Kidney epithelial cell (primary cell): ENCODE data around the gene MRPL18. TPM values are rescaled to one million over a fixed set of nuclear protein-coding genes. Genes with fewer than 3 reads are reported as not detected.

Experiments
- DNase-seq: peaks from one replicate; pipeline ENCODE4 v3.0.0-alpha.2; 2010; ENCODE audit warnings: low read depth
- H3K27me3 ChIP-seq: 2 replicates; pipeline ENCODE4 v1.6.0; 2011; ENCODE audit warnings: low read length; ENCODE audit not compliant: control insufficient read depth, insufficient read depth
- H3K36me3 ChIP-seq: 2 replicates; pipeline ENCODE4 v1.5.1; 2011; ENCODE audit warnings: low read length; ENCODE audit not compliant: control insufficient read depth, insufficient read depth
- H3K4me3 ChIP-seq: 2 replicates; pipeline ENCODE4 v1.5.1; 2011; ENCODE audit warnings: low read depth, mild to moderate bottlenecking, control low read depth, low read length
- total RNA-seq: library from RNA; depleted of rRNA; stranded (reverse); fragments of >200 nt; gene quantifications from 2 replicates; pipeline ENCODE4 v1.2.3, GENCODE V29; 2015
- TF ChIP-seq, protein P1 (sequence below): IDR thresholded peaks from 2 replicates; pipeline ENCODE4 v1.5.1; 2011; ENCODE audit warnings: mild to moderate bottlenecking, moderate library complexity, low read length, control low read depth, inconsistent platforms; ENCODE audit not compliant: insufficient read depth, poor library complexity, severe bottlenecking

MRPL18 gene
- total RNA-seq, 1 donor from 2014 or later: 82.7 TPM

GRCh38 chr6:159759645-159760044 lies 30.6 kb upstream of the MRPL18 start:
- no peak for DNase-seq
- TF ChIP-seq, protein P1, sequence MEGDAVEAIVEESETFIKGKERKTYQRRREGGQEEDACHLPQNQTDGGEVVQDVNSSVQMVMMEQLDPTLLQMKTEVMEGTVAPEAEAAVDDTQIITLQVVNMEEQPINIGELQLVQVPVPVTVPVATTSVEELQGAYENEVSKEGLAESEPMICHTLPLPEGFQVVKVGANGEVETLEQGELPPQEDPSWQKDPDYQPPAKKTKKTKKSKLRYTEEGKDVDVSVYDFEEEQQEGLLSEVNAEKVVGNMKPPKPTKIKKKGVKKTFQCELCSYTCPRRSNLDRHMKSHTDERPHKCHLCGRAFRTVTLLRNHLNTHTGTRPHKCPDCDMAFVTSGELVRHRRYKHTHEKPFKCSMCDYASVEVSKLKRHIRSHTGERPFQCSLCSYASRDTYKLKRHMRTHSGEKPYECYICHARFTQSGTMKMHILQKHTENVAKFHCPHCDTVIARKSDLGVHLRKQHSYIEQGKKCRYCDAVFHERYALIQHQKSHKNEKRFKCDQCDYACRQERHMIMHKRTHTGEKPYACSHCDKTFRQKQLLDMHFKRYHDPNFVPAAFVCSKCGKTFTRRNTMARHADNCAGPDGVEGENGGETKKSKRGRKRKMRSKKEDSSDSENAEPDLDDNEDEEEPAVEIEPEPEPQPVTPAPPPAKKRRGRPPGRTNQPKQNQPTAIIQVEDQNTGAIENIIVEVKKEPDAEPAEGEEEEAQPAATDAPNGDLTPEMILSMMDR: no peak
- H3K36me3 ChIP-seq: peaks cover 3% of the 10 kb centered on the region
- H3K27me3 ChIP-seq: no peaks in the 10 kb centered on the region
- no peak overlapping the region for H3K4me3 ChIP-seq

DNA sequence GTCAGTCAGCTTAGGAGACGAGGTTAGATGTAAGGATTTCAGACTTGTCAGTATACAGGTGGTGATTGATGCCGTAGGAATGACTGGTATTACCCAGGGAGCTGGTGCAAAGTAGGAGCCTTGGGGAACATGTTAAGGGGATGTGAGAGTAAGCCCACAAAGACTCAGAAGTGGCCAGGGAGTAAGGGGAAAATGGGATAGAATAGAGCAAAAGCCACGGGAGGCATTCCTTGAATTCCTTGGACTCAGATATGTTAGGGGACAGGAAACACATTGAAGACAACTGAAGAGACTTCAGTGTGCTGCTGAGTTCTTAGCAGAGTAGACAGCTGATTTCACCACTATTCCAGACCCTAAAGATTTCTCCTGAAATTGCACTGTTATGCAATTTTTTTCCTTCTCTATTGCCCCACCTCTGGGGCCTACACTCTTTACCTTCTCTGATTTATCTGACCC lies 29.6 kb upstream of the MRPL18 start:
- no peaks in the 10 kb centered on the region for H3K27me3 ChIP-seq
- TF ChIP-seq, protein P1: no peak
- H3K4me3 ChIP-seq: no peak overlapping the region
- peaks cover 3% of the 10 kb centered on the region for H3K36me3 ChIP-seq
- peak; percentile 66 for DNase-seq

GRCh38 chr6:159761129-159761872 lies 29.0 kb upstream of the MRPL18 start:
- peaks cover 3% of the 10 kb centered on the region for H3K36me3 ChIP-seq

GRCh38 chr6:159761873-159762680 lies 28.2 kb upstream of the MRPL18 start, which contains the start of gene ACAT2:
Gene ACAT2, plus strand, starts transcription at chr6:159762045. Its CDS starts 43 bp downstream, at chr6:159762088.
- no peaks in the 10 kb centered on the region for H3K27me3 ChIP-seq
- TF ChIP-seq, protein P1: no peak
- peaks cover 4% of the 10 kb centered on the region for H3K36me3 ChIP-seq
- H3K4me3 ChIP-seq: peak within 1 kb of the TSS; percentile 63
- peak; percentile 71 for DNase-seq

More at GRCh38 chr6:159761129-159761872, 29.0 kb upstream of the MRPL18 start:
- Histone ChIP-seq H3K27me3 (no peaks in the 10 kb centered on the region), H3K4me3 (peak overlapping the region; percentile 63)
- TF ChIP-seq, protein P1: no peak
- DNase-seq: no peak

GRCh38 chr6:159762681-159763293 lies 27.5 kb upstream of the MRPL18 start:
- Histone ChIP-seq H3K36me3 (peaks cover 4% of the 10 kb centered on the region), H3K4me3 (peak overlapping the region; percentile 63), H3K27me3 (no peaks in the 10 kb centered on the region)
- no peak for DNase-seq
- TF ChIP-seq, protein P1: no peak
